Stimulated activated CD4-positive, alpha-beta T cell treated with anti-CD3 and anti-CD28 coated beads, Interleukin-15, amount 100 ng/mL, for 48 hours (primary cell): ENCODE data around the gene ANGPTL4.
A peak's percentile ranks its signal among the peaks of the same experiment; 100 is the strongest.
"Not testable (repeated sequence)": the region's sequence is repeated elsewhere in the genome, so short reads cannot be mapped to it uniquely, and the experiment has no call there.

ENCODE experiments used
- DNase-seq, 2 donors: peaks; one replicate each; pipeline ENCODE4 v3.0.0-alpha.2; 2020; ENCODE audit warnings: low read depth in 2 of 2

The ANGPTL4 gene

GRCh38 chr19:8363803-8364771 is at the start of gene ANGPTL4:
Gene ANGPTL4, plus strand, starts transcription at chr19:8364155. Its CDS starts 167 bp downstream, at chr19:8364322.
- peak; percentile 51 to 79 for DNase-seq

GRCh38 chr19:8314981-8315640 is 48.8 kb upstream of the ANGPTL4 start:
- not testable (repeated sequence) for DNase-seq

- DNase-seq: no peak
Observed at GRCh38 chr19:8316351-8317125, 47.4 kb upstream of the ANGPTL4 start.

- DNase-seq: not testable (repeated sequence)
Observed at GRCh38 chr19:8318835-8319234, 45.1 kb upstream of the ANGPTL4 start.

- DNase-seq: no peak
Observed at GRCh38 chr19:8319807-8320520, 44.0 kb upstream of the ANGPTL4 start.

GRCh38 chr19:8320564-8321066 is 43.3 kb upstream of the ANGPTL4 start:
- DNase-seq: no peak

GRCh38 chr19:8321067-8321985 is 42.6 kb upstream of the ANGPTL4 start, which contains the start of the genes NDUFA7 and RPS28:
Gene NDUFA7, minus strand, starts transcription at chr19:8321375. Its CDS starts 17 bp downstream, at chr19:8321358.
Gene RPS28, plus strand, starts transcription at chr19:8321496. Its CDS starts 35 bp downstream, at chr19:8321531.
- peak; percentile 95 to 97 for DNase-seq

- DNase-seq: no peak
Observed at GRCh38 chr19:8321986-8322637, 41.8 kb upstream of the ANGPTL4 start.

- DNase-seq: no peak
Observed at GRCh38 chr19:8322638-8322997, 41.3 kb upstream of the ANGPTL4 start.

GRCh38 chr19:8323781-8324185 is 40.2 kb upstream of the ANGPTL4 start:
- DNase-seq: no peak

- no peak for DNase-seq
Observed at GRCh38 chr19:8324186-8325050, 39.5 kb upstream of the ANGPTL4 start.

- no peak for DNase-seq
Observed at GRCh38 chr19:8325454-8325853, 38.5 kb upstream of the ANGPTL4 start.

GRCh38 chr19:8329996-8330395 is 34.0 kb upstream of the ANGPTL4 start:
- DNase-seq: no peak

GRCh38 chr19:8331263-8331845 is 32.6 kb upstream of the ANGPTL4 start:
- DNase-seq: no peak

- no peak for DNase-seq
Observed at GRCh38 chr19:8332976-8333766, 30.8 kb upstream of the ANGPTL4 start.

GRCh38 chr19:8333767-8334457 is 30.0 kb upstream of the ANGPTL4 start:
- no peak for DNase-seq
